B cell (primary cell): ENCODE data around the gene AXIN2. TPM values are rescaled to one million over a fixed set of nuclear protein-coding genes. Genes with fewer than 3 reads are reported as not detected.

Source experiments
- ATAC-seq: fragments of 200-7000 bp; cut with Tn5 transposase; one replicate; pipeline ENCODE4 v1.10.0; 2021; ENCODE audit warnings: low read depth, mild to moderate bottlenecking, moderate number of reproducible peaks, moderate library complexity
- CTCF ChIA-PET: fragments of 350-600 bp; sonication (Branson Sonifier 250); formaldehyde crosslinking; loops from one replicate; lab custom pipeline; 2021; ENCODE audit warnings: antibody characterized with exemption, inconsistent platforms; lab: Charles Lee
- POLR2A ChIA-PET: fragments of 350-600 bp; sonication (Branson Sonifier 250); formaldehyde crosslinking; loops from one replicate; lab custom pipeline; 2021; ENCODE audit warnings: antibody characterized with exemption; lab: Charles Lee
- DNase-seq: peaks from one replicate; pipeline ENCODE4 v3.0.0; 2013
- H2AFZ ChIP-seq: 2 replicates; pipeline ENCODE4 v1.6.1; 2012; ENCODE audit warnings: mild to moderate bottlenecking, low read depth, low read length; ENCODE audit not compliant: insufficient read depth, poor library complexity, severe bottlenecking
- H3K27ac ChIP-seq, 2 donors: 1 replicate in 1 of 2; 2 replicates in 1 of 2; pipeline ENCODE4 v1.5.1; 2012 to 2013; ENCODE audit warnings: low read length in 2 of 2, mild to moderate bottlenecking in 2 of 2, moderate library complexity in 1 of 2
- H3K27me3 ChIP-seq, 4 experiments: fragments of 200-600 bp in 1 of 4; sonication (generic) in 1 of 4; replicated peaks in 1 of 4; 1 replicate in 2 of 4; 2 replicates in 2 of 4; pipeline versions ENCODE4 v1.6.1 to v1.7.0; 2013 to 2016; ENCODE audit warnings: low read length in 3 of 4, mild to moderate bottlenecking in 2 of 4, mixed read lengths in 1 of 4, moderate library complexity in 1 of 4; ENCODE audit not compliant: insufficient read depth in 4 of 4, control insufficient read depth in 3 of 4; ENCODE audit errors: control extremely low read depth in 1 of 4
- H3K36me3 ChIP-seq, 2 experiments: replicated peaks in 1 of 2; 1 replicate in 1 of 2; 2 replicates in 1 of 2; pipeline versions ENCODE4 v1.6.1 to v1.7.1; 2013; ENCODE audit warnings: low read length in 1 of 2; ENCODE audit not compliant: insufficient read depth in 2 of 2, control insufficient read depth in 1 of 2; ENCODE audit errors: control extremely low read depth in 1 of 2, extremely low read depth in 1 of 2
- H3K4me1 ChIP-seq, 2 donors: fragments of 200-600 bp in 1 of 2; sonication (generic) in 1 of 2; 1 replicate in 1 of 2; 2 replicates in 1 of 2; pipeline versions ENCODE4 v1.5.1 to v1.6.1; 2013 to 2017; ENCODE audit warnings: low read length in 2 of 2; ENCODE audit not compliant: control insufficient read depth in 2 of 2, insufficient read depth in 2 of 2
- H3K4me2 ChIP-seq: replicated peaks from 2 replicates; pipeline ENCODE3; 2012; ENCODE audit warnings: mild to moderate bottlenecking, low read depth, low read length; ENCODE audit not compliant: poor library complexity, severe bottlenecking
- H3K4me3 ChIP-seq, 5 experiments: fragments of 200-600 bp in 1 of 5; sonication (generic) in 1 of 5; 1 replicate in 3 of 5; 2 replicates in 2 of 5; pipeline versions ENCODE4 v1.5.1 to v1.7.0; 2011 to 2016; ENCODE audit warnings: low read length in 4 of 5, mild to moderate bottlenecking in 4 of 5, low read depth in 2 of 5, control low read depth in 1 of 5, moderate library complexity in 1 of 5; ENCODE audit not compliant: insufficient read depth in 1 of 5; ENCODE audit errors: control extremely low read depth in 1 of 5, extremely low read depth in 1 of 5
- H3K79me2 ChIP-seq: fragments of 200-600 bp; sonication (generic); one replicate; pipeline ENCODE4 v1.6.0; 2016; ENCODE audit warnings: low read length; ENCODE audit not compliant: control insufficient read depth, insufficient read depth
- H3K9ac ChIP-seq: fragments of 200-600 bp; sonication (generic); 2 replicates; pipeline ENCODE4 v1.6.1; 2017; ENCODE audit warnings: mild to moderate bottlenecking, low read length, moderate library complexity
- H3K9me3 ChIP-seq, 3 donors: one replicate each; pipeline versions ENCODE4 v1.6.1 to v1.7.1; 2013; ENCODE audit warnings: low read length in 2 of 3; ENCODE audit not compliant: control insufficient read depth in 2 of 3, insufficient read depth in 1 of 3; ENCODE audit errors: control extremely low read depth in 1 of 3
- H4K20me1 ChIP-seq: 2 replicates; pipeline ENCODE4 v1.6.0; 2012; ENCODE audit warnings: mild to moderate bottlenecking, low read length; ENCODE audit not compliant: insufficient read depth, control insufficient read depth, poor library complexity, severe bottlenecking
- H3K27ac Mint-ChIP-seq: one replicate; pipeline ENCODE4 v1.8.0; 2021; ENCODE audit warnings: mixed read lengths
- H3K27me3 Mint-ChIP-seq: one replicate; pipeline ENCODE4 v1.8.0; 2021; ENCODE audit warnings: mixed read lengths
- H3K4me1 Mint-ChIP-seq: one replicate; pipeline ENCODE4 v1.8.0; 2021; ENCODE audit warnings: mixed read lengths
- H3K4me3 Mint-ChIP-seq: one replicate; pipeline ENCODE4 v1.8.0; 2021; ENCODE audit warnings: mixed read lengths
- H3K9me3 Mint-ChIP-seq: one replicate; pipeline ENCODE4 v1.8.0; 2022; ENCODE audit warnings: mixed read lengths; ENCODE audit not compliant: insufficient read depth
- EZH2 ChIP-seq: IDR thresholded peaks from 2 replicates; pipeline ENCODE4 v1.6.1; 2012; ENCODE audit warnings: borderline replicate concordance, low read depth, mild to moderate bottlenecking, moderate library complexity, low read length; ENCODE audit not compliant: insufficient read depth, poor library complexity, severe bottlenecking
- WGBS: methylation state at CpG from one replicate; pipeline ENCODE4 v1.1.5; 2013; ENCODE audit warnings: missing lambda C conversion rate; ENCODE audit not compliant: insufficient coverage; 5-methylcytosine and 5-hydroxymethylcytosine counted together
- intact Hi-C: fragments of 100-400 bp; cut with micrococcal nuclease; formaldehyde crosslinking; loops from one replicate; pipeline ENCODE4 v1.10.0; 2022
- polyA plus RNA-seq: library from polyadenylated mRNA; depleted of rRNA; stranded (reverse); fragments of >200 nt; gene quantifications from 2 replicates; pipeline ENCODE4 v1.2.3, GENCODE V29; 2012
- total RNA-seq, 2 donors: library from RNA; stranded (reverse); fragments of 120-200 nt in 1 of 2; gene quantifications; 1 replicate in 1 of 2; 2 replicates in 1 of 2; pipeline versions ENCODE4 v1.2.3 to v1.2.4, GENCODE V29; 2013 to 2022
- TF ChIP-seq, protein P1 (sequence below): fragments of 200-600 bp; IDR thresholded peaks from one replicate; pipeline ENCODE4 v1.8.0; 2022; ENCODE audit warnings: antibody characterized with exemption, mild to moderate bottlenecking

AXIN2 gene
- total and polyA plus RNA-seq, 2 donors (not counting 1 experiment from before 2014, with no cell fraction given), result 0.16 to 1.2 TPM

DNA sequence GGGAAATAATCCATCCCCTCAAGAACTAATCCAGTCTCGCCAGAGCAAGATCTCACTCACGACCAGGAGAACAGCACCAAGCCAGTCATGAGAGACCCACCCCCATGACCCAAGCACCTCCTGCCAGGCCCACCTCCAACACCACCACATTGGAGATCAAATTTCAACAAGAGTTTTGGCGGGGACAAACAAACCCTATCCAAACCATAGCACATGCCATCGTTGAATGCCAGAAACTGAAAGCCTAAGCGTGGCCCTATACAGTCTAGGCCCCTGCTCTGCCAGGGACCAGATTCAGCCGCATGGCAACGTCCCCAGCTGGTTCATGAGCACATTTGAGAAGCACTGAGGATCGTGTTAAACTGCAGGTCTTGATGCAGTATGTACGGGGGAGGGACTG, 57.3 kb downstream of the AXIN2 start:
- no peaks in the 10 kb centered on the region for H3K9me3 Mint-ChIP-seq
- ChIA-PET CTCF (no interaction called here), POLR2A (no interaction called here)
- Histone ChIP-seq H3K79me2 (no peaks in the 10 kb centered on the region), H3K27ac (no peak overlapping the region), H3K9me3 (peaks cover 0 to 15% (median 0%) of the 10 kb centered on the region in 3 donors), H3K36me3 (no peaks in the 10 kb centered on the region), H2AFZ (no peak overlapping the region), H3K9ac (no peak overlapping the region), H3K4me3 (no peak overlapping the region), H4K20me1 (no peaks in the 10 kb centered on the region), H3K27me3 (no peaks in the 10 kb centered on the region), H3K4me2 (no peak overlapping the region), H3K4me1 (no peaks in the 10 kb centered on the region)
- H3K4me1 Mint-ChIP-seq, result no peaks in the 10 kb centered on the region
- DNase-seq (no peak), ATAC-seq (no peak)
- no peak overlapping the region for H3K4me3 Mint-ChIP-seq
- TF ChIP-seq EZH2, result no peak
- TF ChIP-seq, protein P1, sequence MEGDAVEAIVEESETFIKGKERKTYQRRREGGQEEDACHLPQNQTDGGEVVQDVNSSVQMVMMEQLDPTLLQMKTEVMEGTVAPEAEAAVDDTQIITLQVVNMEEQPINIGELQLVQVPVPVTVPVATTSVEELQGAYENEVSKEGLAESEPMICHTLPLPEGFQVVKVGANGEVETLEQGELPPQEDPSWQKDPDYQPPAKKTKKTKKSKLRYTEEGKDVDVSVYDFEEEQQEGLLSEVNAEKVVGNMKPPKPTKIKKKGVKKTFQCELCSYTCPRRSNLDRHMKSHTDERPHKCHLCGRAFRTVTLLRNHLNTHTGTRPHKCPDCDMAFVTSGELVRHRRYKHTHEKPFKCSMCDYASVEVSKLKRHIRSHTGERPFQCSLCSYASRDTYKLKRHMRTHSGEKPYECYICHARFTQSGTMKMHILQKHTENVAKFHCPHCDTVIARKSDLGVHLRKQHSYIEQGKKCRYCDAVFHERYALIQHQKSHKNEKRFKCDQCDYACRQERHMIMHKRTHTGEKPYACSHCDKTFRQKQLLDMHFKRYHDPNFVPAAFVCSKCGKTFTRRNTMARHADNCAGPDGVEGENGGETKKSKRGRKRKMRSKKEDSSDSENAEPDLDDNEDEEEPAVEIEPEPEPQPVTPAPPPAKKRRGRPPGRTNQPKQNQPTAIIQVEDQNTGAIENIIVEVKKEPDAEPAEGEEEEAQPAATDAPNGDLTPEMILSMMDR, result no peak
- intact Hi-C loops, result no loop called here
- 84% methylated on average over 9 of the region's 9 CpGs for WGBS
- H3K27me3 Mint-ChIP-seq, result peaks cover 10% of the 10 kb centered on the region
- H3K27ac Mint-ChIP-seq, result no peak overlapping the region

- H3K4me3 Mint-ChIP-seq, result no peak overlapping the region
- peaks cover 0 to 15% (median 0%) of the 10 kb centered on the region in 3 donors for H3K9me3 ChIP-seq
- H3K27me3 Mint-ChIP-seq, result peaks cover 10% of the 10 kb centered on the region
- no peak overlapping the region for H3K9ac ChIP-seq
- TF ChIP-seq, protein P1, result no peak
- TF ChIP-seq EZH2, result no peak
- intact Hi-C loops, result no loop called here
- H3K4me2 ChIP-seq, result no peak overlapping the region
- ATAC-seq (no peak), DNase-seq (no peak)
- no peak overlapping the region for H3K27ac Mint-ChIP-seq
- ChIA-PET CTCF (interaction anchor here (0.6 to 1.0 kb wide), 2 partner anchors 9 to 35 kb away, joined by 3 read pairs; no protein-coding TSS in a partner anchor), POLR2A (no interaction called here)
- H3K4me3 ChIP-seq, result no peak overlapping the region
- H3K27ac ChIP-seq, result no peak overlapping the region
- no peaks in the 10 kb centered on the region for H3K4me1 Mint-ChIP-seq
- no peaks in the 10 kb centered on the region for H3K9me3 Mint-ChIP-seq
- no peaks in the 10 kb centered on the region for H4K20me1 ChIP-seq
- H3K4me1 ChIP-seq, result no peaks in the 10 kb centered on the region
- no peaks in the 10 kb centered on the region for H3K79me2 ChIP-seq
- peaks cover 0 to 3% (median 0%) of the 10 kb centered on the region in 4 experiments for H3K27me3 ChIP-seq
- H3K36me3 ChIP-seq, result no peaks in the 10 kb centered on the region
- WGBS, result 89% methylated on average over 9 of the region's 9 CpGs
- H2AFZ ChIP-seq, result no peak overlapping the region
These were observed 57.9 kb downstream of the AXIN2 start for GRCh38 chr17:65503557-65503956.
